COLO829 (cell line): ENCODE data around the gene TMEM91.
A peak's percentile ranks its signal among the peaks of the same experiment; 100 is the strongest.
"Not testable (repeated sequence)": the region's sequence is repeated elsewhere in the genome, so short reads cannot be mapped to it uniquely, and the experiment has no call there.

Source experiments
- DNase-seq: peaks from one replicate; pipeline ENCODE4 v3.0.0; 2012; ENCODE audit warnings: low spot score

Gene TMEM91

GRCh38 chr19:41376241-41376997, at the start of gene TMEM91:
TSS of gene TMEM91 (plus strand) at chr19:41376533. CDS start at chr19:41378310, 1,777 bp downstream.
- no peak for DNase-seq

- no peak for DNase-seq
Measured at GRCh38 chr19:41327076-41327575, 49.2 kb upstream of the TMEM91 start.

- no peak for DNase-seq
Measured at GRCh38 chr19:41327576-41328156, 48.7 kb upstream of the TMEM91 start.

- no peak for DNase-seq
Measured at GRCh38 chr19:41328157-41328841, 48.0 kb upstream of the TMEM91 start.

GRCh38 chr19:41328842-41329225, 47.5 kb upstream of the TMEM91 start:
- no peak for DNase-seq

- no peak for DNase-seq
Measured at GRCh38 chr19:41330481-41330880, 45.9 kb upstream of the TMEM91 start.

GRCh38 chr19:41330946-41331678, 45.2 kb upstream of the TMEM91 start:
- no peak for DNase-seq

- DNase-seq, result no peak
Measured at GRCh38 chr19:41332000-41332399, 44.3 kb upstream of the TMEM91 start.

GRCh38 chr19:41332468-41332867, 43.9 kb upstream of the TMEM91 start:
- no peak for DNase-seq

GRCh38 chr19:41334793-41335192, 41.5 kb upstream of the TMEM91 start:
- no peak for DNase-seq

- no peak for DNase-seq
Measured at GRCh38 chr19:41335467-41335866, 40.9 kb upstream of the TMEM91 start.

- peak; percentile 76 for DNase-seq
Measured at GRCh38 chr19:41339936-41340335, 36.4 kb upstream of the TMEM91 start.

- no peak for DNase-seq
Measured at GRCh38 chr19:41341669-41342490, 34.5 kb upstream of the TMEM91 start.

- DNase-seq, result no peak
Measured at GRCh38 chr19:41344162-41344561, 32.2 kb upstream of the TMEM91 start.

- DNase-seq, result not testable (repeated sequence)
Measured at GRCh38 chr19:41346916-41347315, 29.4 kb upstream of the TMEM91 start.

- no peak for DNase-seq
Measured at GRCh38 chr19:41350735-41351338, 25.5 kb upstream of the TMEM91 start.

- no peak for DNase-seq
Measured at GRCh38 chr19:41351339-41352245, 24.7 kb upstream of the TMEM91 start.

- no peak for DNase-seq
Measured at GRCh38 chr19:41352279-41352608, 24.1 kb upstream of the TMEM91 start.

GRCh38 chr19:41352609-41353465, 23.5 kb upstream of the TMEM91 start:
- DNase-seq, result no peak
